IMR-90 (cell line): ENCODE measurements around the gene ALDH18A1.

ENCODE experiments used
- BHLHE40 ChIP-seq: fragments of 150-350 bp; IDR thresholded peaks from 2 replicates; pipeline ENCODE4 v1.6.1; 2016; ENCODE audit warnings: mild to moderate bottlenecking, low read depth, low read length
- CEBPB ChIP-seq: IDR thresholded peaks from 2 replicates; pipeline ENCODE4 v1.6.1; 2012; ENCODE audit warnings: low read depth, low read length, improper control_type of control experiment
- CTCF ChIP-seq: conservative IDR thresholded peaks from 2 replicates; pipeline ENCODE4 v1.5.1; 2012; ENCODE audit warnings: mild to moderate bottlenecking, low read depth, low read length, improper control_type of control experiment
- ELK1 ChIP-seq: fragments of 150-350 bp; IDR thresholded peaks from 2 replicates; pipeline ENCODE4 v1.6.1; 2016; ENCODE audit warnings: low read depth, mild to moderate bottlenecking, low read length, moderate library complexity, borderline replicate concordance
- FOS ChIP-seq: fragments of 150-350 bp; IDR thresholded peaks from 2 replicates; pipeline ENCODE4 v1.6.1; 2016; ENCODE audit warnings: low read depth, low read length
- MAZ ChIP-seq: IDR thresholded peaks from 2 replicates; pipeline ENCODE4 v1.6.1; 2012; ENCODE audit warnings: low read depth, mild to moderate bottlenecking, low read length, improper control_type of control experiment, moderate library complexity, borderline replicate concordance
- MXI1 ChIP-seq: IDR thresholded peaks from 2 replicates; pipeline ENCODE4 v1.6.1; 2012; ENCODE audit warnings: low read depth, mild to moderate bottlenecking, low read length, moderate library complexity, borderline replicate concordance
- POLR2A ChIP-seq: IDR thresholded peaks from 2 replicates; pipeline ENCODE4 v1.6.1; 2012; ENCODE audit warnings: mild to moderate bottlenecking, low read depth, low read length
- RAD21 ChIP-seq: IDR thresholded peaks from 2 replicates; pipeline ENCODE4 v1.6.1; 2012; ENCODE audit warnings: low read length, improper control_type of control experiment
- SMC3 ChIP-seq: fragments of 150-350 bp; IDR thresholded peaks from 2 replicates; pipeline ENCODE4 v1.6.1; 2016; ENCODE audit warnings: low read depth, mild to moderate bottlenecking, antibody characterized with exemption, low read length, moderate library complexity
- USF2 ChIP-seq: fragments of 150-350 bp; IDR thresholded peaks from 2 replicates; pipeline ENCODE4 v1.6.1; 2017; ENCODE audit warnings: mild to moderate bottlenecking, antibody characterized with exemption, low read length, low read depth

GRCh38 chr10:95610727-95611126 lies 45.8 kb downstream of the ALDH18A1 start:
- TF ChIP-seq ELK1 (no peak), MXI1 (no peak), CTCF (no peak), POLR2A (no peak), USF2 (no peak), BHLHE40 (no peak), MAZ (no peak), SMC3 (no peak), RAD21 (no peak), FOS (no peak), CEBPB (no peak)
